ENCODE results near the gene RASGRF1.

- TF ChIP-seq EP300 (IDR thresholded peaks at IDR 0.05; ENCODE audit: borderline replicate concordance): no peak
- TF ChIP-seq MAX (IDR thresholded peaks at IDR 0.05): no peak
- TF ChIP-seq CREB1 (IDR thresholded peaks at IDR 0.05; ENCODE audit: low read depth): no peak
- TF ChIP-seq REST (IDR thresholded peaks at IDR 0.05; ENCODE audit: low read depth): no peak
Observed at GRCh38 chr15:79088426-79089205, 2.0 kb downstream of the RASGRF1 start.
